ENCODE data around the gene FIBP.

FIBP gene

DNA sequence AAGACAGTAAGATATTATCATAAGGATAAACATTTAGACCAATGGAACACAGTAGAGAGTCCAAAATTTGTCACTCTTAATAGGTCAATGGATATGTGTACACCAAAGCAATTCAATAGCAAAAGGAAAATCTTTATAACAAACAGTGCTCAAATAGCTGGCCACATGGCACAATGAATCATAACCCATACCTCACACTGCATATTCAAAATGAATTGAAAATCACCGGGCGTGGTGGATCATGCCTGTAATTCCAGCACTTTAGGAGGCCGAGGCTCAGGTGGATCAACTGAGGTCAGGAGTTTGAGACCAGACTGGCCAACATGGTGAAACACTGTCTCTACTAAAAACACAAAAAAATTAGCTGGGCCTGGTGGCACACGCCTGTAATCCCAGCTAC lies 46.1 kb downstream of the FIBP start:
- ChIA-PET POLR2A (no interaction called here), CTCF (interaction anchor here (1.5 to 2.4 kb wide), 2 partner anchors 10 to 24 kb away, joined by 5 to 7 read pairs; no protein-coding TSS in a partner anchor)
- TF ChIP-seq, protein P1, sequence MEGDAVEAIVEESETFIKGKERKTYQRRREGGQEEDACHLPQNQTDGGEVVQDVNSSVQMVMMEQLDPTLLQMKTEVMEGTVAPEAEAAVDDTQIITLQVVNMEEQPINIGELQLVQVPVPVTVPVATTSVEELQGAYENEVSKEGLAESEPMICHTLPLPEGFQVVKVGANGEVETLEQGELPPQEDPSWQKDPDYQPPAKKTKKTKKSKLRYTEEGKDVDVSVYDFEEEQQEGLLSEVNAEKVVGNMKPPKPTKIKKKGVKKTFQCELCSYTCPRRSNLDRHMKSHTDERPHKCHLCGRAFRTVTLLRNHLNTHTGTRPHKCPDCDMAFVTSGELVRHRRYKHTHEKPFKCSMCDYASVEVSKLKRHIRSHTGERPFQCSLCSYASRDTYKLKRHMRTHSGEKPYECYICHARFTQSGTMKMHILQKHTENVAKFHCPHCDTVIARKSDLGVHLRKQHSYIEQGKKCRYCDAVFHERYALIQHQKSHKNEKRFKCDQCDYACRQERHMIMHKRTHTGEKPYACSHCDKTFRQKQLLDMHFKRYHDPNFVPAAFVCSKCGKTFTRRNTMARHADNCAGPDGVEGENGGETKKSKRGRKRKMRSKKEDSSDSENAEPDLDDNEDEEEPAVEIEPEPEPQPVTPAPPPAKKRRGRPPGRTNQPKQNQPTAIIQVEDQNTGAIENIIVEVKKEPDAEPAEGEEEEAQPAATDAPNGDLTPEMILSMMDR (IDR thresholded peaks at IDR 0.05; ENCODE audit: insufficient read depth, low read length, missing control alignments): no peak
- H3K4me3 ChIP-seq (ENCODE audit: low read depth, low read length): no peak overlapping the region
- DNase-seq (ENCODE audit: low read depth, low spot score): no peak

DNA sequence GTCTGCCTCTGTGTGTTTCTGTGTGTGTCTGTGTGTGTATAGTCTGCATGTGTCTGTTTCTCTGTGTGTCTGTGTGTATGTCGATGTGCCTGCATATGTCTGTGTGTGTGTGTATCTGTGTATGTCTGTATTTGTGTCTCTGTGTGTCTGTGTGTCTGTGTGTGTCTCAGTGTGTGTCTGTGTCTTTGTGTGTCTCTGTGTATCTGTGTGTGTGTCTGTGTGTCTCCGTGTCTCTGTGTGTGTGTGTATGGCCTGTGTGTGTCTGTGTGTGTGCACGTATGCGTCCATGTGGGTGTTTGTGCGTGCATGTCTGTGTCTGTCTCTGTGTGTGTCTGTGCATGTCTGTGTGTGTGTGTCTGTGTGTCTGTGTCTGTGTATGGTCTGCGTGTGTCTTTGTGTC lies 54.1 kb downstream of the FIBP start:
- CTCF ChIA-PET: interaction anchor here (0.9 to 8.5 kb wide), 4 partner anchors 16 to 122 kb away, joined by 4 to 107 read pairs (median 8); partner anchors contain the start of genes AP5B1 and KAT5
- no peak for DNase-seq (ENCODE audit: low read depth, low spot score)
- H3K4me3 ChIP-seq (ENCODE audit: low read depth, low read length): peak overlapping the region; percentile 75
- POLR2A ChIA-PET: interaction anchor here (1.0 to 1.4 kb wide), 6 partner anchors 13 to 114 kb away, joined by 3 to 7 read pairs (median 5); partner anchors contain the start of genes CFL1, MUS81 and RNASEH2C
- TF ChIP-seq, protein P1 (IDR thresholded peaks at IDR 0.05; ENCODE audit: insufficient read depth, low read length, missing control alignments): no peak

Data from AG04449 (cell line).